HG03066 (cell line): ENCODE measurements around the gene NOVA1.
"Not testable (repeated sequence)": the region's sequence is repeated elsewhere in the genome, so short reads cannot be mapped to it uniquely, and the experiment has no call there.

ENCODE experiments used
- ATAC-seq: cut with Tn5 transposase; IDR thresholded peaks from one replicate; pipeline ENCODE4 v1.9.1; 2021; ENCODE audit warnings: low read depth; ENCODE audit not compliant: unreplicated experiment

The NOVA1 gene

GRCh38 chr14:26597589-26598080 is at the start of gene NOVA1:
NOVA1 (minus strand) TSS chr14:26598033; CDS start chr14:26597436, 597 bp downstream.
- no peak for ATAC-seq

DNA sequence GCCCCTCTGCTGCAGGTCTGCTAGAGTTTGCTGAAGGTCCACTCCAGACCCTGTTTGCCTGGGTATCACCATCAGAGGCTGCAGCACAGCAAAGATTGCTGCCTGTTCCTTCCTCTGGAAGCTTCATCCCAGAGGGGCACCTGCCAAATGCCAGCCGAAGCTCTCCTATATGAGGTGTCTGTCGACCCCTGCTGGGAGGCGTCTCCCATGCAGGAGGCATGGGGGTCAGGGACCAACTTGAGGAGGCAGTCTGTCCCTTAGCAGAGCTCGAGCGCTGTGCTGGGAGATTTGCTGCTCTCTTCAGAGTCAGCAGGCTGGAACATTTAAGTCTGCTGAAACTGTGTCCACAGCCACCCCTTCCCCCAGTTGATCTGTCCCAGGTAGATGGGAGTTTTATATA is 47.2 kb upstream of the NOVA1 start:
- ATAC-seq: not testable (repeated sequence)

DNA sequence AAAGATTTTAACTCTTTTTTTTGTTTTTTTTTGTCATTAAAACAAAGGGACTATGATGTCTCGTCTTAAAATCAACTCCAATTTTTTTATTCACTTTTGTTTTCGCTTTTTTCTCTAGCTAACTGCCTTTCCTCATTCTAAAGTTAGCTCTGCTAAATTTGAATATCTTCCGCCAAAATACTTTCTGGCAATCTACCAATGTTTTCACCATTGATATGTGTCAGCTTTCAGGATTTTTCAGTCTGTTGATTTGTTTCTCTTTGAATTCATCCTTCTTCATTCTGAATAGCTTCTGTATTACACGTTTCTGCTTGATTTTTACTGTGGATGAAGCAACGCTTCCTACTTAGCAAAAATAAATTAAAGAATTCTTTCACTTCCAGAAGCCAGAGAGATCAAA is 38.7 kb upstream of the NOVA1 start:
- no peak for ATAC-seq

DNA sequence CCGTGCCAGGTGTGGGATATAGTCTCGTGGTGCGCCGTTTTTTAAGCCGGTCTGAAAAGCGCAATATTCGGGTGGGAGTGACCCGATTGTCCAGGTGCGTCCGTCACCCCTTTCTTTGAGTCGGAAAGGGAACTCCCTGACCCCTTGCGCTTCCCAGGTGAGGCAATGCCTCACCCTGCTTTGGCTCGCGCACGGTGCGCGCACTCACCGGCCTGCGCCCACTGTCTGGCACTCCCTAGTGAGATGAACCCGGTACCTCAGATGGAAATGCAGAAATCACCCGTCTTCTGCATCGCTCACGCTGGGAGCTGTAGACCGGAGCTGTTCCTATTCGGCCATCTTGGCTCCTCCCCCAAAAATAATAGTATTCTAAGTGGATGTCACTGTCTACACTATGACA is 37.1 kb upstream of the NOVA1 start:
- not testable (repeated sequence) for ATAC-seq

DNA sequence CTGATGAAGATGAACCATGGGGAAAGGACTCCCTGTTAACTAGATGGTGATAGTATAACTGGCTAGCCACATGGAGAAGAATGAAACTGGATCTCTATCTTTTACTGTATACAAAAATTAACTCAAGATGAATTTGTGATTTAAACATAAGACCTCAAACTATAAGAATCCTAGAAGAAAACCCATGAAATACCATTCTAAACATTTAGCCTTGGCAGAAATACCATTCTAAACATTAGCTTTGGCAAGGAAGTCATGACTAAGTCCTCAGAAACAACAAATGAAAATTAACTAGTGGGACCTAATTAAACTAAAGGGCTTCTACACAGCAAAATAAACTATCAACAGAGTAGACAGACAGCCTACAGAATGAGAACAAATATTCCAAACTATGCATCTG is 28.4 kb upstream of the NOVA1 start:
- ATAC-seq: no peak

- ATAC-seq: no peak
These were observed 24.8 kb upstream of the NOVA1 start for GRCh38 chr14:26622611-26623010.

DNA sequence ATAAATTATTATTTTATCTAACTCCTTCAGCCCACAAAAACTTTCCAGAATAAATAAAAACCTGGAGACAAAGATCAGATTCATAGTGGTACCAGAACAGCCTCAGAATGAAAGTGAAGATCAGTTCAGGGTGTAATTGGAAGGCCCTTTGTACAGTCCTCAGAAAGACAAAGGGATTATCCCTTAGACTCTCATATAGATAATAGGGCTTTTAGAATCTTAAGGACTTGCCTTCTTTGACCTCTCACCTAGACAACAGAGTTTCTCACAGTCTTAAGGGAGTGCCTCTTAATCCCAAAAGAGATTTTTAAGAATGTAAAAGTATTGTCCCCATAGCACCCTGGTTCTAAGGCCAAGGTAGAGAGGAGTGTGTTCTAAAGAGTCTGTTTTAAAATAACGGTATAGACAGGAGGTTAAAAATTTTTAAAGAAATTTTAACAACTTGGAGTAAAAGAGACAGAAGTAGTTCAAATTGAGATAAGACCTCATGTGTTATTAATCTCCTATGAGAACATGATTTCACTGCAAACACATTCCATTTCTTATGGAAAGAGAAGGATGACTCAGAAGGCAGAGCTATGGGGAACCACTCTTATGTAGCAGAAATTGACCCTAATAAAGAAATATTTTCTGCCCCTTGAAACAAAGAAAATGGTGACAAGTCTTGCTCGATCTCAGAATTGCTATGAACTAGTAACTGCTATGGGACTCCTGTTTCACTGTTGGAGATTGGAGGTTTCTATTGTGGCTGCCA is 24.2 kb upstream of the NOVA1 start:
- ATAC-seq: no peak

DNA sequence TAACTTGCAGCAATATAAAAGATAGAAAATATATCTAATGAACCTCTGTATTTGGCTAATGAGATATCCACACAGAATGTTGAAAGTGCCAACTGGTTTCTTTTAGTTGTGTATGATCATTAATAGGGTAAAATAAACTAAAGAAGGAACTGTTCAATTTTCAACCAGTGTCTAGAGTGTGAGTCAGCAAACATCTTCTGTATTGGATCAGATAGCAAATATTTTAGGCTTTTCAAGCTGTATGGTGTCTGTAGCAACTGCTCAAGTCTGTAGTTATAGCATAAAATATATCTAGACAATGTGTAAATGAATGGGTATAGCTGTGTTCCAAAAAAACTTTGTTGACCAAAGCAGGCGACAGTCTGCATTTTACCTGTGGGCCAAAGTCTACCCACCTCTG is 23.5 kb upstream of the NOVA1 start:
- no peak for ATAC-seq

DNA sequence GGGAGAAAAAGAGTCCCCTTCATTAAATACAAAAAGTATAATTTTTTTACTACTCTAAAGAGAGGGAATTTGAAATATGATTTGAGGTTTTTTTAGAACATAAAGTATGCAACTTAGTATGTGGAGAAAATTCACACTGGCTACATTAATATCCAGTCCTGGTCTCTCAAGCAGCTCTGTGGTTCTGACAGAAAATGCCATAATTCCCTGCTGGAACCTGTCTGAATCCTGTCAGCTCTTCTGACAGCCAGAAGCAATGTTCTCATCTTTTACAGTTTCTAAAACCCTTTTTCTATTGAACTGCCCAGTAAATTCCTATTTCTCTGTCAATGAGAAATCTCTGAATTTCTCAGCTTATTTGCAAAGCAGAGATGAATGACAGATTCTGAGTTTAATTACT is 13.4 kb upstream of the NOVA1 start:
- no peak for ATAC-seq

DNA sequence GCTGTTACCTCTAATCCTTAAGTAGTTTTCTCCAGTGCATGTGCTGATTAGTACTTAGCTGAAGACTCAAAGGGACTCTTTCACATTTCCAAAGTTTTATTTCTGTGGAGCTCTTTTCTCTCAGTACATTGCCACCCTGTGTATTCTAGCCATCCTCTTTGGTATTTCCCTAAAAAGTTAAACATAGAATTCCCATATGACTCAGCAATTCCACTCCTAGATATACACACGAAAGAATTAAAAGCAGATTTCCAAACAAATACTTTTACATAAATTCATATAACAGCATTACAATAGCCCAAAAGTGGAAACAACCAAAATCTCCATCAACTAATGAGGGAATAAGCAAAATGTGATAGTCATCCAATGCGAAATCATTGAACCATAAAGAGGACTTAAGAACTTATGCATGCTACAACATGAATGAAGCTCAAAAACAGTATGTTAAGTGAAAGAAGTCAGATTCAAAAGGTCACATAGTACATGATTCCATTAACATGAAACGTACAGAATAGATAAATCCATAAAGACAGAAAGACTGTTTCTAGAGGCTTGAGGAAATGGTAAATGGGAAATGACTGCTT is 9.0 kb upstream of the NOVA1 start:
- no peak for ATAC-seq

GRCh38 chr14:26605602-26606001 is 7.8 kb upstream of the NOVA1 start:
- ATAC-seq: no peak

DNA sequence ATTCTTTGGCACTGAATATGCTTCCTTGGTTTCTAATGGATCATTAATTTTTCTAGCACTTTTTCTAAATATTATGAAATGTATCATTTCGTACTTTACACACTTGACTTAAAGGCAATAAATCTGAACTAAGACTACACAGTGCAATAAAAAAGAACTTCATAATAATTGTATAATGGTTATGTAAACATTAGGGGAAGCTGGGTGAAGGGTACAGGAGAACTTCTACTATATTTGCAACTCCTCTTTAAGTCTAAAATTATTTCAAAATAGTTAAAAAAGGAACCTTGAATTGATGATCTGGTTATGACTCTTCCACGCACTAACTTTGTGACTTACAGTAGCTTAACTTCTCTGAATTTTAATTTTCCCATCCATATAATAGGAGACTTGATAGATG is 5.1 kb upstream of the NOVA1 start:
- ATAC-seq: no peak

- ATAC-seq: no peak
These were observed 4.0 kb upstream of the NOVA1 start for GRCh38 chr14:26601856-26602255.

DNA sequence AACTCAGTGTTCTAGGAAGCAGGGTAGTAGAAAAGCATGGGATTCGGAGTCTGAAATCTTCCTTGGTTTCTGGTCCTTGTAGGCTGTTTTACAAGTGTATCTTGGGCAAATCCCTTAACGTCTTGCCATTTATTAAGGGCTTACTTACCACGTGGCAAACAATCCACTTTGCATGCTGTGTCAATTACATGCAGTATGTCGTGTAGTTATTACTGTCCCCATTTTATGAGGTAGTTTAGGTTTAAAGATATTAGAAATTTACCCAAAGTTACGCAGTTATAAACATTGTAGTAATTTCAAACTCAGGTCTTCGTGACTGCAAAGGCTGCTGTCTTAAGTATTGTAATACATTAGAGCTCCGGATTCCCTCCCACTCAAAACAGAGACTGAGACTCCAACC is 1.5 kb upstream of the NOVA1 start:
- ATAC-seq: no peak

GRCh38 chr14:26598672-26599131 is 869 bp upstream of the NOVA1 start:
- no peak for ATAC-seq

- ATAC-seq: no peak
These were observed 343 bp upstream of the NOVA1 start for GRCh38 chr14:26598081-26598671.

DNA sequence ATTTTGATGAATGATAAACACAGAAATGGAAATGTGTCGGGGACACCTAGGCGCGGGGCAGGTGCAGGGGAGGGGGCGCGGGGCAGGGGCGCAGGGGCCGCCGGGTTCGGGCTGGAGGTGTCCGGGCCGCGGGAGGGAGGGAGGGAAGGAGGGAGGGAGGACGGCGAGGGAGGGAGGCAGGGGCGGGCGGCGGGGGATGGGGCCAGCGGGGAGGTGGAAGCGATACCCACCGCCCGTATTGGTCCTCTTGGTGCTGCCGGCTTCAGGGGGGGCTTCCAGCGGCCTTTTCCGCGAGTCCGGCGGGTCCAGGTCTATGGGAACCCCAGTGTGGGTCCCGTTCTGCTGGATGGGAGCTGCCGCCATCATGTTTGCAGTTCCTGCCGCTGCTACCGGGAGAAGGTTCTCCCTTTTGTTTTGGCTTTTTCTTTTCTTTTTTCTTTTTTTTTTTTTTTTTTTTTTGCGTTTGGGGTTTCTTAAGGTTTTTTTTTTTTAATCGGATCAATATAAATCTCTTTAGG is 703 bp downstream of the NOVA1 start:
- ATAC-seq: no peak

DNA sequence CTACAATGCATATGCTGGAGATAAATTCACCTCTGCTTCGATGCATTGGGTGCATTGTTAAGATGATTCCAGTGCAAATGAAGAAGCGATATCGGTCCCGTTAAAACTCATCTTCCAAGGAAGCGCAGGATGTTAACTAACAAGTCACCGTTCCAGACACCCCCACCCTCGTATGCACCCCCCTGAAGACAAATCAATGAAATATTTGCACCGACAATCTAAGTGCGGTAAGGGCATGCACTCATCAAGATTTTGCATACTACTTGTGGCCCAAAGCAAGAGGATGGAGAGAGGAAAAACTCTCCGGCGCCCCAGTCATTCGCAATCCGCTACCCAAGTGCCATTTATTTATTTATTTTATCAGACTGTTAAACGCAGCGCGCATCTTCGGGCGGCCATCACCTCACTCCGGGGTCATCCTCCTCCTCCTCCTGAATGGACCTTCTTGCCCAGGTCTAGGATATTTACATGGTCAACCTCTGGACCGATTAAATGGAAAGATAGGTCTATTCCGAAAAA is 1.2 kb downstream of the NOVA1 start:
- ATAC-seq: no peak

GRCh38 chr14:26595926-26596542 is 1.8 kb downstream of the NOVA1 start:
- ATAC-seq: no peak

- no peak for ATAC-seq
These were observed 2.9 kb downstream of the NOVA1 start for GRCh38 chr14:26594756-26595545.
